DND-41 (cell line): ENCODE measurements around the gene CEP41.

Experiments used
- CTCF ChIP-seq: IDR thresholded peaks from 2 replicates; pipeline ENCODE4 v1.5.1; 2012; ENCODE audit warnings: borderline replicate concordance, low read length, moderate library complexity, mild to moderate bottlenecking; ENCODE audit not compliant: poor library complexity, severe bottlenecking; ENCODE audit errors: extremely low read depth
- EZH2 ChIP-seq: IDR thresholded peaks from 3 replicates; pipeline ENCODE4 v1.6.1; 2012; ENCODE audit warnings: borderline replicate concordance, low read depth, mild to moderate bottlenecking, moderate library complexity, low read length, inconsistent platforms; ENCODE audit not compliant: severe bottlenecking

GRCh38 chr7:130374507-130374906 is 66.3 kb downstream of the CEP41 start:
- TF ChIP-seq CTCF = no peak
- no peak for TF ChIP-seq EZH2
